ENCODE data around the gene ZBTB16. TPM values are rescaled to one million over a fixed set of nuclear protein-coding genes. Genes with fewer than 3 reads are reported as not detected.

The ZBTB16 gene
- polyA plus RNA-seq, 1 experiment = not detected

DNA sequence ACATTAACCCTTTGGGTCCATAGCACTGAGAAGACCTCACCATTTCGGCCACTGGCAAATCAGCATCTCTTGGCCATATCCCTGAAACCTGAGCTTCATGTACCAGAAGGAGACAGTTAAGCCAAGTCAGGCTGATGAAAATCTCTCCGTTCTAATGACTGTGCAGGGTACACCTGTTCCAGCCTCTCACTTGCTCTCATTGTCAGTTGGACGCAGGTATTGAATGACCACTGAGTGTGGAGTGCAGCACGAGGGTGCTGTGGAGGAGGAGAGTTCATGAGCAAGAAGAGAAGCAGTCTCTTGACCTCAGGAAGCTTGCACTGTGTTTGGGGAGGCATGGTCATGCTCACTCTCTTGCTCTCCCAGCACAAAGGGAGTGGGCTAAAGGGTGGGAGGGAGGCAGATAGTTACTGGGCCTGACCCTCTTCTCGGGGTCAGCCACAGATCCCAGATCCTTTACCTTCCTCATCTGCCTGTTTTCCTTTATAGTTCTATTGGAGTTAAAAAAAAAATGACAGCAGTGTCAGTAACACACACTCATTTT, 65.2 kb downstream of the ZBTB16 start:
- TF ChIP-seq CTCF (IDR thresholded peaks at IDR 0.05; ENCODE audit: low read depth, low read length) = no peak
- no peaks in the 10 kb centered on the region for H3K9me3 ChIP-seq (ENCODE audit: control insufficient read depth, insufficient read depth, low read length)
- no peak for DNase-seq (ENCODE audit: low read depth, low spot score)
- POLR2A ChIA-PET = no interaction called here
- no peak overlapping the region for H3K4me3 ChIP-seq (ENCODE audit: low read depth, low read length)
- H3K27me3 ChIP-seq (ENCODE audit: control insufficient read depth, insufficient read depth, low read length) = no peaks in the 10 kb centered on the region
- H3K27ac ChIP-seq (ENCODE audit: low read depth, low read length) = no peak overlapping the region
- CTCF ChIA-PET = no interaction called here

GRCh38 chr11:114125531-114125930, 66.0 kb downstream of the ZBTB16 start:
- Histone ChIP-seq H3K9me3 (ENCODE audit: control insufficient read depth, insufficient read depth, low read length) (no peaks in the 10 kb centered on the region), H3K27ac (ENCODE audit: low read depth, low read length) (no peak overlapping the region), H3K4me3 (ENCODE audit: low read depth, low read length) (no peak overlapping the region), H3K27me3 (ENCODE audit: control insufficient read depth, insufficient read depth, low read length) (no peaks in the 10 kb centered on the region)
- DNase-seq (ENCODE audit: low read depth, low spot score) = no peak
- TF ChIP-seq CTCF (IDR thresholded peaks at IDR 0.05; ENCODE audit: low read depth, low read length) = no peak
- ChIA-PET POLR2A (no interaction called here), CTCF (no interaction called here)

DNA sequence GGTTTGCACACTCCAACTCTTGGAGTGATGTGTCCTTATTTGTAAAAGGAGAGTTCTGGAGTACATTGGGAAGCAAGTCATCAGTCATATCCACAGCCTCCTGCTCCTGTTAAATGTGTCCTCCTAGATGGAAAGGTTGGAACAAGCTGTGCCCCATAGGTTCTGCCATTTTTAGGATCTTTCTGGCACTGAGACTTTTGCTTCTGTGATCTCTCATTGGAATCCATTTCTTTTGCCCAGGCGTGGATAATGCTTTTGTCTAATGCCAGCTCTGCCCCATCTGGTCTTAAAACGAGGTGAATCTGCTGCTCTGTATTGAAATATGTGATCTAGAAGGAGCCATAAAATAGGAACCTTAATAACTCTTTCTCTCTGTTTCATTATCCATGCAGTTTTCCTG, 66.4 kb downstream of the ZBTB16 start:
- ChIA-PET POLR2A (no interaction called here), CTCF (no interaction called here)
- Histone ChIP-seq H3K4me3 (ENCODE audit: low read depth, low read length) (no peak overlapping the region), H3K27ac (ENCODE audit: low read depth, low read length) (no peak overlapping the region), H3K27me3 (ENCODE audit: control insufficient read depth, insufficient read depth, low read length) (no peaks in the 10 kb centered on the region), H3K9me3 (ENCODE audit: control insufficient read depth, insufficient read depth, low read length) (no peaks in the 10 kb centered on the region)
- no peak for TF ChIP-seq CTCF (IDR thresholded peaks at IDR 0.05; ENCODE audit: low read depth, low read length)
- no peak for DNase-seq (ENCODE audit: low read depth, low spot score)

DNA sequence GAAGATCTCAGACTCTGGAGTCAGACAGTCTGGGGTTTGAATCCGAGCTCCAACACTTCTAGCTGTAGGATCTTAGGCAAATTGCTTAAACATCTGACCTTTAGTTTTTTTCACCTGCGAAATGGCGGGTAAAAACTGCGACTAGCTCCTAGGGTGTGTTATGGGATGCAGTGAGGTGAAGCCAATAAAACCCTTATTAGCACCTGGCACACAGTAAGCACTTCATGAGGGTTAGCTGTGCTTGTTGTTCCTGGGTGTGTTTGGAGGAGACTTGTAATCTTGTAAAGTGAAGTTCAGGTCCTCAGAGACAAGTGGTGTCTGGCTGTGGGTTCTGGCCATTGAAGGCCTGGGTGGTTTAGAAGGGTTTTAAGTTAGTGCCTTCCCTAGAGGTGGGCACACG, 68.9 kb downstream of the ZBTB16 start:
- ChIA-PET CTCF (no interaction called here), POLR2A (no interaction called here)

DNA sequence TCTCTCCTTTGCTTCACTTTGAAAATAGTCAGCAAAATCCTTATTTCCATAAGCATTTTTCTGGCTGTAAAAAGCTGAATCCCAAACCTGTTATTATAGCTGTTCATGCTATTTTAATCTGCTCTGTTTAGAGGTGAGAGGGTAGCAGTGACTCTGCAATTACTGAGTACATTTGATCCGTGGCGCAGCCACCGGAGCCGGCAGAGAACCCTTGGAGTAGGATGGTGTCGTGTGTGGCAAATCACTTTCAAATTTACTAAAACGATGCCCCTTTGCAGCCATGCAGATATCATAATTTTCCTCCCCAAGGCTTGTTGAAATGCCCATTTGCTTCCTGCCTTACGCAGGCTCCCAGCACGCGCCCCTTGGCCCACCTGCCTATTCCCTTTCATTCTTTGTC, 69.6 kb downstream of the ZBTB16 start:
- Histone ChIP-seq H3K27me3 (ENCODE audit: control insufficient read depth, insufficient read depth, low read length) (no peaks in the 10 kb centered on the region), H3K9me3 (ENCODE audit: control insufficient read depth, insufficient read depth, low read length) (no peaks in the 10 kb centered on the region), H3K4me3 (ENCODE audit: low read depth, low read length) (no peak overlapping the region), H3K27ac (ENCODE audit: low read depth, low read length) (no peak overlapping the region)
- ChIA-PET CTCF (no interaction called here), POLR2A (no interaction called here)
- TF ChIP-seq CTCF (IDR thresholded peaks at IDR 0.05; ENCODE audit: low read depth, low read length) = no peak
- no peak for DNase-seq (ENCODE audit: low read depth, low spot score)

More for the DNA sequence above, 68.9 kb downstream of the ZBTB16 start:
- Histone ChIP-seq H3K27ac (ENCODE audit: low read depth, low read length) (no peak overlapping the region), H3K4me3 (ENCODE audit: low read depth, low read length) (no peak overlapping the region), H3K27me3 (ENCODE audit: control insufficient read depth, insufficient read depth, low read length) (no peaks in the 10 kb centered on the region), H3K9me3 (ENCODE audit: control insufficient read depth, insufficient read depth, low read length) (no peaks in the 10 kb centered on the region)
- TF ChIP-seq CTCF (IDR thresholded peaks at IDR 0.05; ENCODE audit: low read depth, low read length) = no peak
- DNase-seq (ENCODE audit: low read depth, low spot score) = no peak
